ENCODE data around the gene SCN1B. TPM values are rescaled to one million over a fixed set of nuclear protein-coding genes. Genes with fewer than 3 reads are reported as not detected.
"Not testable (repeated sequence)": the region's sequence is repeated elsewhere in the genome, so short reads cannot be mapped to it uniquely, and the experiment has no call there.

SCN1B gene
- total and polyA plus RNA-seq, 5 donors from 2014 or later: 0.08 to 2.0 (median 0.17) TPM; not detected in 1

- Mint-ChIP-seq H3K9me3 (peaks cover 0 to 2% (median 0%) of the 10 kb centered on the region in 7 donors), H3K27me3 (peaks cover 5% of the 10 kb centered on the region), H3K4me3 (no peak overlapping the region), H3K27ac (no peak overlapping the region), H3K36me3 (no peaks in the 10 kb centered on the region), H3K4me1 (peaks cover 0 to 31% (median 3%) of the 10 kb centered on the region in 4 donors)
- H3K4me1 ChIP-seq (ENCODE audit: control insufficient read depth, insufficient read depth, low read length, poor library complexity, severe bottlenecking): peaks cover 7% of the 10 kb centered on the region
- no peaks in the 10 kb centered on the region for H3K36me3 ChIP-seq (ENCODE audit: control insufficient read depth, insufficient read depth, low read length)
- no peak for ATAC-seq (ENCODE audit: low read depth in 2 of 2)
- H3K27ac ChIP-seq (ENCODE audit: insufficient read depth, low read length, poor library complexity, severe bottlenecking): no peak overlapping the region
- H3K9me3 ChIP-seq (ENCODE audit: control insufficient read depth in 2 of 2, low read length in 2 of 2): no peaks in the 10 kb centered on the region
- no peak for DNase-seq
- no peak overlapping the region for H3K4me3 ChIP-seq (ENCODE audit: low read depth, low read length)
- H3K27me3 ChIP-seq (ENCODE audit: control insufficient read depth, insufficient read depth, low read length): no peaks in the 10 kb centered on the region
Measured at GRCh38 chr19:34990578-34991192, 39.6 kb upstream of the SCN1B start.

- H3K27me3 ChIP-seq (ENCODE audit: control insufficient read depth, insufficient read depth, low read length): no peaks in the 10 kb centered on the region
- H3K36me3 ChIP-seq (ENCODE audit: control insufficient read depth, insufficient read depth, low read length): no peaks in the 10 kb centered on the region
- Mint-ChIP-seq H3K36me3 (no peaks in the 10 kb centered on the region), H3K4me1 (peaks cover 0 to 37% (median 5%) of the 10 kb centered on the region in 4 donors), H3K27ac (peak overlapping the region in 1 of 3 donors; percentile 44), H3K9me3 (peaks cover 0 to 2% (median 0%) of the 10 kb centered on the region in 7 donors), H3K27me3 (peaks cover 5% of the 10 kb centered on the region), H3K4me3 (peak overlapping the region in 1 of 4 donors; percentile 25)
- H3K4me1 ChIP-seq (ENCODE audit: control insufficient read depth, insufficient read depth, low read length, poor library complexity, severe bottlenecking): peaks cover 15% of the 10 kb centered on the region
- no peak for DNase-seq
- no peak for ATAC-seq (ENCODE audit: low read depth in 2 of 2)
- H3K9me3 ChIP-seq (ENCODE audit: control insufficient read depth in 2 of 2, low read length in 2 of 2): no peaks in the 10 kb centered on the region
- no peak overlapping the region for H3K27ac ChIP-seq (ENCODE audit: insufficient read depth, low read length, poor library complexity, severe bottlenecking)
- H3K4me3 ChIP-seq (ENCODE audit: low read depth, low read length): no peak overlapping the region
Measured at GRCh38 chr19:34991542-34992333, 38.5 kb upstream of the SCN1B start.

GRCh38 chr19:34992582-34992981 lies 37.7 kb upstream of the SCN1B start:
- not testable (repeated sequence) for H3K27ac ChIP-seq (ENCODE audit: insufficient read depth, low read length, poor library complexity, severe bottlenecking); DNase-seq; H3K27me3 Mint-ChIP-seq; H3K9me3 ChIP-seq (ENCODE audit: control insufficient read depth in 2 of 2, low read length in 2 of 2); H3K27me3 ChIP-seq (ENCODE audit: control insufficient read depth, insufficient read depth, low read length); H3K4me3 Mint-ChIP-seq; H3K27ac Mint-ChIP-seq; H3K9me3 Mint-ChIP-seq; H3K4me3 ChIP-seq (ENCODE audit: low read depth, low read length); H3K36me3 Mint-ChIP-seq; H3K36me3 ChIP-seq (ENCODE audit: control insufficient read depth, insufficient read depth, low read length); ATAC-seq (ENCODE audit: low read depth in 2 of 2)
- peaks cover 23% of the 10 kb centered on the region for H3K4me1 ChIP-seq (ENCODE audit: control insufficient read depth, insufficient read depth, low read length, poor library complexity, severe bottlenecking)
- H3K4me1 Mint-ChIP-seq: peaks cover 7 to 45% (median 14%) of the 10 kb centered on the region in 4 donors

- Histone ChIP-seq H3K27me3 (ENCODE audit: control insufficient read depth, insufficient read depth, low read length) (no peaks in the 10 kb centered on the region), H3K36me3 (ENCODE audit: control insufficient read depth, insufficient read depth, low read length) (no peaks in the 10 kb centered on the region), H3K27ac (ENCODE audit: insufficient read depth, low read length, poor library complexity, severe bottlenecking) (no peak overlapping the region), H3K4me1 (ENCODE audit: control insufficient read depth, insufficient read depth, low read length, poor library complexity, severe bottlenecking) (peaks cover 40% of the 10 kb centered on the region), H3K4me3 (ENCODE audit: low read depth, low read length) (no peak overlapping the region), H3K9me3 (ENCODE audit: control insufficient read depth in 2 of 2, low read length in 2 of 2) (no peaks in the 10 kb centered on the region)
- Mint-ChIP-seq H3K27me3 (peaks cover 5% of the 10 kb centered on the region), H3K9me3 (peaks cover 0 to 2% (median 0%) of the 10 kb centered on the region in 7 donors), H3K36me3 (no peaks in the 10 kb centered on the region), H3K4me3 (no peak overlapping the region), H3K4me1 (peaks cover 8 to 53% (median 24%) of the 10 kb centered on the region in 4 donors), H3K27ac (peak overlapping the region in 2 of 3 donors; percentile 25 to 70)
- DNase-seq: no peak
- no peak for ATAC-seq (ENCODE audit: low read depth in 2 of 2)
Measured at GRCh38 chr19:34994286-34994642, 36.0 kb upstream of the SCN1B start.

- Histone ChIP-seq H3K4me1 (ENCODE audit: control insufficient read depth, insufficient read depth, low read length, poor library complexity, severe bottlenecking) (peaks cover 46% of the 10 kb centered on the region), H3K27ac (ENCODE audit: insufficient read depth, low read length, poor library complexity, severe bottlenecking) (no peak overlapping the region), H3K27me3 (ENCODE audit: control insufficient read depth, insufficient read depth, low read length) (no peaks in the 10 kb centered on the region), H3K9me3 (ENCODE audit: control insufficient read depth in 2 of 2, low read length in 2 of 2) (no peaks in the 10 kb centered on the region), H3K36me3 (ENCODE audit: control insufficient read depth, insufficient read depth, low read length) (no peaks in the 10 kb centered on the region), H3K4me3 (ENCODE audit: low read depth, low read length) (no peak overlapping the region)
- peaks cover 0 to 2% (median 0%) of the 10 kb centered on the region in 7 donors for H3K9me3 Mint-ChIP-seq
- ATAC-seq (ENCODE audit: low read depth in 2 of 2) (no peak), DNase-seq (no peak)
- H3K4me1 Mint-ChIP-seq: peaks cover 8 to 55% (median 24%) of the 10 kb centered on the region in 4 donors
- no peaks in the 10 kb centered on the region for H3K36me3 Mint-ChIP-seq
- peaks cover 5% of the 10 kb centered on the region for H3K27me3 Mint-ChIP-seq
- H3K27ac Mint-ChIP-seq: peak overlapping the region in 2 of 3 donors; percentile 94 to 98
- H3K4me3 Mint-ChIP-seq: no peak overlapping the region
Measured at GRCh38 chr19:34994643-34995541, 35.4 kb upstream of the SCN1B start.

GRCh38 chr19:34995551-34995950 lies 34.7 kb upstream of the SCN1B start:
- H3K9me3 ChIP-seq (ENCODE audit: control insufficient read depth in 2 of 2, low read length in 2 of 2): no peaks in the 10 kb centered on the region
- Mint-ChIP-seq H3K4me3 (peak overlapping the region in 1 of 4 donors; percentile 24), H3K27me3 (peaks cover 5% of the 10 kb centered on the region), H3K9me3 (peaks cover 0 to 2% (median 0%) of the 10 kb centered on the region in 7 donors), H3K27ac (peak overlapping the region in 2 of 3 donors; percentile 94 to 98), H3K36me3 (no peaks in the 10 kb centered on the region), H3K4me1 (peaks cover 8 to 50% (median 22%) of the 10 kb centered on the region in 4 donors)
- peaks cover 47% of the 10 kb centered on the region for H3K4me1 ChIP-seq (ENCODE audit: control insufficient read depth, insufficient read depth, low read length, poor library complexity, severe bottlenecking)
- DNase-seq (no peak), ATAC-seq (ENCODE audit: low read depth in 2 of 2) (no peak)
- H3K27ac ChIP-seq (ENCODE audit: insufficient read depth, low read length, poor library complexity, severe bottlenecking): no peak overlapping the region
- no peak overlapping the region for H3K4me3 ChIP-seq (ENCODE audit: low read depth, low read length)
- H3K27me3 ChIP-seq (ENCODE audit: control insufficient read depth, insufficient read depth, low read length): no peaks in the 10 kb centered on the region
- H3K36me3 ChIP-seq (ENCODE audit: control insufficient read depth, insufficient read depth, low read length): no peaks in the 10 kb centered on the region

GRCh38 chr19:34997071-34997617 lies 33.1 kb upstream of the SCN1B start:
- Mint-ChIP-seq H3K27ac (peak overlapping the region; percentile 94 to 98 (median 94)), H3K4me3 (peak overlapping the region; percentile 76 to 99 (median 87)), H3K4me1 (peaks cover 8 to 58% (median 31%) of the 10 kb centered on the region in 4 donors), H3K9me3 (peaks cover 0 to 2% (median 0%) of the 10 kb centered on the region in 7 donors), H3K36me3 (peaks cover 8% of the 10 kb centered on the region), H3K27me3 (peaks cover 5% of the 10 kb centered on the region)
- Histone ChIP-seq H3K27ac (ENCODE audit: insufficient read depth, low read length, poor library complexity, severe bottlenecking) (peak overlapping the region; percentile 75), H3K4me3 (ENCODE audit: low read depth, low read length) (peak overlapping the region; percentile 59), H3K36me3 (ENCODE audit: control insufficient read depth, insufficient read depth, low read length) (no peaks in the 10 kb centered on the region), H3K9me3 (ENCODE audit: control insufficient read depth in 2 of 2, low read length in 2 of 2) (no peaks in the 10 kb centered on the region), H3K4me1 (ENCODE audit: control insufficient read depth, insufficient read depth, low read length, poor library complexity, severe bottlenecking) (peaks cover 62% of the 10 kb centered on the region), H3K27me3 (ENCODE audit: control insufficient read depth, insufficient read depth, low read length) (no peaks in the 10 kb centered on the region)
- DNase-seq: peak in 2 of 3 donors; percentile 68 to 75
- ATAC-seq (ENCODE audit: low read depth in 2 of 2): peak; percentile 25 to 27

Data from CD4-positive, CD25-positive, alpha-beta regulatory T cell (primary cell).